ENCODE results near the gene E4F1.

E4F1 gene

GRCh38 chr16:2176047-2176446, 47.3 kb upstream of the E4F1 start:
- Histone ChIP-seq H3K4me1 (no peaks in the 10 kb centered on the region), H3K36me3 (ENCODE audit: control insufficient read depth, insufficient read depth, low read length) (no peaks in the 10 kb centered on the region), H3K9me3 (ENCODE audit: control insufficient read depth, low read length) (no peaks in the 10 kb centered on the region), H3K27me3 (ENCODE audit: control insufficient read depth, insufficient read depth, low read length) (no peaks in the 10 kb centered on the region), H3K79me2 (no peaks in the 10 kb centered on the region), H3K4me2 (ENCODE audit: low read length) (no peak overlapping the region), H3K4me3 (ENCODE audit: low read depth, low read length) (no peak overlapping the region), H3K9ac (no peak overlapping the region), H2AFZ (no peak overlapping the region), H3K27ac (no peak overlapping the region)
- TF ChIP-seq CTCF (IDR thresholded peaks at IDR 0.05): no peak

GRCh38 chr16:2177101-2177500, 46.3 kb upstream of the E4F1 start:
- no peak overlapping the region for H3K27ac ChIP-seq
- H2AFZ ChIP-seq: no peak overlapping the region
- no peak overlapping the region for H3K9ac ChIP-seq
- no peak for TF ChIP-seq CTCF (IDR thresholded peaks at IDR 0.05)
- no peak overlapping the region for H3K4me3 ChIP-seq (ENCODE audit: low read depth, low read length)
- H3K36me3 ChIP-seq (ENCODE audit: control insufficient read depth, insufficient read depth, low read length): no peaks in the 10 kb centered on the region
- no peak overlapping the region for H3K4me2 ChIP-seq (ENCODE audit: low read length)
- no peaks in the 10 kb centered on the region for H3K79me2 ChIP-seq
- no peaks in the 10 kb centered on the region for H3K4me1 ChIP-seq
- no peaks in the 10 kb centered on the region for H3K9me3 ChIP-seq (ENCODE audit: control insufficient read depth, low read length)
- H3K27me3 ChIP-seq (ENCODE audit: control insufficient read depth, insufficient read depth, low read length): no peaks in the 10 kb centered on the region

- no peaks in the 10 kb centered on the region for H3K36me3 ChIP-seq (ENCODE audit: control insufficient read depth, insufficient read depth, low read length)
- H3K4me1 ChIP-seq: no peaks in the 10 kb centered on the region
- TF ChIP-seq CTCF (IDR thresholded peaks at IDR 0.05): no peak
These were observed 45.8 kb upstream of the E4F1 start for GRCh38 chr16:2177561-2177960.

GRCh38 chr16:2178321-2179106, 44.9 kb upstream of the E4F1 start:
- no peaks in the 10 kb centered on the region for H3K27me3 ChIP-seq (ENCODE audit: control insufficient read depth, insufficient read depth, low read length)
- H2AFZ ChIP-seq: no peak overlapping the region
- no peak overlapping the region for H3K4me2 ChIP-seq (ENCODE audit: low read length)
- no peak overlapping the region for H3K27ac ChIP-seq
- no peaks in the 10 kb centered on the region for H3K36me3 ChIP-seq (ENCODE audit: control insufficient read depth, insufficient read depth, low read length)
- no peak overlapping the region for H3K9ac ChIP-seq
- H3K4me1 ChIP-seq: no peaks in the 10 kb centered on the region
- H3K4me3 ChIP-seq (ENCODE audit: low read depth, low read length): no peak overlapping the region
- H3K79me2 ChIP-seq: no peaks in the 10 kb centered on the region
- no peak for TF ChIP-seq CTCF (IDR thresholded peaks at IDR 0.05)
- H3K9me3 ChIP-seq (ENCODE audit: control insufficient read depth, low read length): no peaks in the 10 kb centered on the region

More at GRCh38 chr16:2177561-2177960, 45.8 kb upstream of the E4F1 start:
- Histone ChIP-seq H3K27me3 (ENCODE audit: control insufficient read depth, insufficient read depth, low read length) (no peaks in the 10 kb centered on the region), H2AFZ (no peak overlapping the region), H3K4me3 (ENCODE audit: low read depth, low read length) (no peak overlapping the region), H3K27ac (no peak overlapping the region), H3K79me2 (no peaks in the 10 kb centered on the region), H3K9ac (no peak overlapping the region), H3K4me2 (ENCODE audit: low read length) (no peak overlapping the region), H3K9me3 (ENCODE audit: control insufficient read depth, low read length) (no peaks in the 10 kb centered on the region)

- Histone ChIP-seq H3K36me3 (ENCODE audit: control insufficient read depth, insufficient read depth, low read length) (no peaks in the 10 kb centered on the region), H3K27me3 (ENCODE audit: control insufficient read depth, insufficient read depth, low read length) (no peaks in the 10 kb centered on the region), H3K4me3 (ENCODE audit: low read depth, low read length) (no peak overlapping the region), H3K4me2 (ENCODE audit: low read length) (no peak overlapping the region), H3K79me2 (no peaks in the 10 kb centered on the region), H3K27ac (no peak overlapping the region), H3K9ac (no peak overlapping the region), H3K4me1 (no peaks in the 10 kb centered on the region), H3K9me3 (ENCODE audit: control insufficient read depth, low read length) (no peaks in the 10 kb centered on the region), H2AFZ (no peak overlapping the region)
- no peak for TF ChIP-seq CTCF (IDR thresholded peaks at IDR 0.05)
These were observed 44.3 kb upstream of the E4F1 start for GRCh38 chr16:2179107-2179501.

Data from parathyroid adenoma (tissue), 2 donors.